OCI-LY1 (cell line): ENCODE data around the gene ITGB8.

ENCODE experiments used
- H2AFZ ChIP-seq: fragments of 200-600 bp; sonication (generic), shearing (Covaris generic); 2 replicates; pipeline ENCODE4 v1.6.0; 2014; ENCODE audit warnings: antibody characterized with exemption, mild to moderate bottlenecking, low read length
- H3F3A ChIP-seq: fragments of 200-600 bp; sonication (generic), shearing (Covaris generic); 2 replicates; pipeline ENCODE4 v1.6.0; 2014; ENCODE audit warnings: mild to moderate bottlenecking, antibody characterized with exemption, low read length, moderate library complexity; ENCODE audit not compliant: insufficient read depth
- H3K27ac ChIP-seq: fragments of 200-600 bp; sonication (generic); 2 replicates; pipeline ENCODE4 v1.5.1; 2014; ENCODE audit warnings: low read length, mixed run types, mild to moderate bottlenecking, low read depth; ENCODE audit not compliant: poor library complexity, severe bottlenecking
- H3K27me3 ChIP-seq: fragments of 200-600 bp; sonication (generic); 2 replicates; pipeline ENCODE4 v1.6.0; 2014; ENCODE audit warnings: antibody characterized with exemption, mild to moderate bottlenecking, low read length, moderate library complexity; ENCODE audit not compliant: insufficient read depth
- H3K36me3 ChIP-seq: fragments of 200-600 bp; sonication (generic); 2 replicates; pipeline ENCODE4 v1.6.1; 2014; ENCODE audit warnings: mild to moderate bottlenecking, antibody characterized with exemption, low read length, moderate library complexity, mixed read lengths; ENCODE audit not compliant: insufficient read depth
- H3K4me1 ChIP-seq: fragments of 200-600 bp; sonication (generic); 2 replicates; pipeline ENCODE4 v1.5.1; 2014; ENCODE audit warnings: mild to moderate bottlenecking, low read length, moderate library complexity; ENCODE audit not compliant: insufficient read depth, severe bottlenecking
- H3K4me2 ChIP-seq: fragments of 200-600 bp; sonication (generic), shearing (Covaris generic); 2 replicates; pipeline ENCODE4 v1.6.1; 2014; ENCODE audit warnings: low read length
- H3K4me3 ChIP-seq: fragments of 200-600 bp; sonication (generic); 2 replicates; pipeline ENCODE4 v1.5.1; 2014; ENCODE audit warnings: low read length, low read depth, mild to moderate bottlenecking, mixed read lengths; ENCODE audit not compliant: poor library complexity, severe bottlenecking
- H3K79me2 ChIP-seq: fragments of 200-600 bp; shearing (Covaris generic); 2 replicates; pipeline ENCODE4 v1.6.1; 2016; ENCODE audit warnings: mixed run types, low read length, mixed read lengths; ENCODE audit not compliant: insufficient read depth
- H3K9ac ChIP-seq: fragments of 200-600 bp; sonication (generic), shearing (Covaris generic); 2 replicates; pipeline ENCODE4 v1.6.1; 2014; ENCODE audit warnings: mild to moderate bottlenecking, low read length, mixed read lengths
- H3K9me2 ChIP-seq: fragments of 200-600 bp; sonication (generic), shearing (Covaris generic); 2 replicates; pipeline ENCODE4 v1.6.1; 2014; ENCODE audit warnings: low read depth, mild to moderate bottlenecking, low read length, mixed read lengths
- H3K9me3 ChIP-seq: fragments of 200-600 bp; shearing (Covaris generic); 2 replicates; pipeline ENCODE4 v1.6.1; 2014; ENCODE audit warnings: low read length, mixed read lengths
- H4K20me1 ChIP-seq: fragments of 200-600 bp; sonication (generic), shearing (Covaris generic); 2 replicates; pipeline ENCODE4 v1.6.0; 2016; ENCODE audit warnings: mild to moderate bottlenecking, low read length; ENCODE audit not compliant: insufficient read depth
- EZH2 ChIP-seq: fragments of 200-600 bp; sonication (generic), shearing (Covaris generic); IDR thresholded peaks from 2 replicates; pipeline ENCODE4 v1.8.0; 2017; ENCODE audit warnings: borderline replicate concordance, mixed run types, mild to moderate bottlenecking, antibody characterized with exemption, low read length, moderate library complexity, mixed read lengths
- TF ChIP-seq, protein P1 (sequence below): fragments of 200-600 bp; sonication (generic), shearing (Covaris generic); IDR thresholded peaks from 2 replicates; pipeline ENCODE4 v1.5.1; 2017; ENCODE audit warnings: mild to moderate bottlenecking, antibody characterized with exemption, low read length, moderate library complexity, mixed read lengths

Gene ITGB8

GRCh38 chr7:20411372-20411771 lies 80.7 kb downstream of the ITGB8 start:
- Histone ChIP-seq H3K4me2 (no peak overlapping the region), H3K27me3 (no peaks in the 10 kb centered on the region), H3K4me3 (no peak overlapping the region), H3K4me1 (no peaks in the 10 kb centered on the region), H4K20me1 (no peaks in the 10 kb centered on the region), H2AFZ (no peak overlapping the region), H3K9me2 (no peaks in the 10 kb centered on the region), H3K36me3 (peaks cover 22% of the 10 kb centered on the region; the same call in 1 of the 2 replicates), H3K9ac (no peak overlapping the region), H3F3A (no peaks in the 10 kb centered on the region), H3K79me2 (no peaks in the 10 kb centered on the region), H3K9me3 (no peaks in the 10 kb centered on the region), H3K27ac (no peak overlapping the region)
- TF ChIP-seq EZH2 = no peak
- TF ChIP-seq, protein P1, sequence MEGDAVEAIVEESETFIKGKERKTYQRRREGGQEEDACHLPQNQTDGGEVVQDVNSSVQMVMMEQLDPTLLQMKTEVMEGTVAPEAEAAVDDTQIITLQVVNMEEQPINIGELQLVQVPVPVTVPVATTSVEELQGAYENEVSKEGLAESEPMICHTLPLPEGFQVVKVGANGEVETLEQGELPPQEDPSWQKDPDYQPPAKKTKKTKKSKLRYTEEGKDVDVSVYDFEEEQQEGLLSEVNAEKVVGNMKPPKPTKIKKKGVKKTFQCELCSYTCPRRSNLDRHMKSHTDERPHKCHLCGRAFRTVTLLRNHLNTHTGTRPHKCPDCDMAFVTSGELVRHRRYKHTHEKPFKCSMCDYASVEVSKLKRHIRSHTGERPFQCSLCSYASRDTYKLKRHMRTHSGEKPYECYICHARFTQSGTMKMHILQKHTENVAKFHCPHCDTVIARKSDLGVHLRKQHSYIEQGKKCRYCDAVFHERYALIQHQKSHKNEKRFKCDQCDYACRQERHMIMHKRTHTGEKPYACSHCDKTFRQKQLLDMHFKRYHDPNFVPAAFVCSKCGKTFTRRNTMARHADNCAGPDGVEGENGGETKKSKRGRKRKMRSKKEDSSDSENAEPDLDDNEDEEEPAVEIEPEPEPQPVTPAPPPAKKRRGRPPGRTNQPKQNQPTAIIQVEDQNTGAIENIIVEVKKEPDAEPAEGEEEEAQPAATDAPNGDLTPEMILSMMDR = no peak

GRCh38 chr7:20412032-20412431 lies 81.3 kb downstream of the ITGB8 start:
- H3K27ac ChIP-seq = no peak overlapping the region
- no peak overlapping the region for H2AFZ ChIP-seq
- H3K79me2 ChIP-seq = no peaks in the 10 kb centered on the region
- no peaks in the 10 kb centered on the region for H4K20me1 ChIP-seq
- no peaks in the 10 kb centered on the region for H3F3A ChIP-seq
- H3K4me1 ChIP-seq = no peaks in the 10 kb centered on the region
- H3K4me2 ChIP-seq = no peak overlapping the region
- TF ChIP-seq EZH2 = no peak
- TF ChIP-seq, protein P1 = no peak
- H3K36me3 ChIP-seq = peaks cover 19% of the 10 kb centered on the region; the same call in 1 of the 2 replicates
- H3K27me3 ChIP-seq = no peaks in the 10 kb centered on the region
- H3K9me2 ChIP-seq = no peaks in the 10 kb centered on the region
- H3K9ac ChIP-seq = no peak overlapping the region
- H3K4me3 ChIP-seq = no peak overlapping the region
- H3K9me3 ChIP-seq = no peaks in the 10 kb centered on the region

GRCh38 chr7:20417260-20417659 lies 86.6 kb downstream of the ITGB8 start:
- H4K20me1 ChIP-seq = no peaks in the 10 kb centered on the region
- no peaks in the 10 kb centered on the region for H3K9me2 ChIP-seq
- no peak overlapping the region for H3K9ac ChIP-seq
- no peaks in the 10 kb centered on the region for H3K9me3 ChIP-seq
- 0 out of 2 replicates have a peak, but pooled peaks cover 3% of the 10 kb centered on the region for H3F3A ChIP-seq
- no peak overlapping the region for H2AFZ ChIP-seq
- no peak overlapping the region for H3K27ac ChIP-seq
- H3K79me2 ChIP-seq = no peaks in the 10 kb centered on the region
- no peaks in the 10 kb centered on the region for H3K4me1 ChIP-seq
- H3K27me3 ChIP-seq = no peaks in the 10 kb centered on the region
- TF ChIP-seq EZH2 = no peak
- TF ChIP-seq, protein P1 = no peak
- H3K4me3 ChIP-seq = no peak overlapping the region
- no peak overlapping the region for H3K4me2 ChIP-seq
- 0 out of 2 replicates have a peak, but pooled peaks cover 8% of the 10 kb centered on the region for H3K36me3 ChIP-seq
